ENCODE results near the gene CREB3L2. TPM values are rescaled to one million over a fixed set of nuclear protein-coding genes. Genes with fewer than 3 reads are reported as not detected.

CREB3L2 gene
- total and polyA plus RNA-seq, 2 of the 13 experiments (the other 11 are each of a cell fraction or from before 2014, with no cell fraction given): 22.1 to 41.1 TPM

GRCh38 chr7:137891016-137891655, 110.8 kb downstream of the CREB3L2 start (continued):
- TF ChIP-seq ZNF574 (CRISPR knock-in tag; IDR thresholded peaks at IDR 0.05) (no peak), ZNF678 (CRISPR knock-in tag; IDR thresholded peaks at IDR 0.05) (no peak), NCOA2 (CRISPR knock-in tag; IDR thresholded peaks at IDR 0.05) (no peak), ZNF33B (CRISPR knock-in tag; IDR thresholded peaks at IDR 0.05) (no peak), ZBTB40 (IDR thresholded peaks at IDR 0.05) (no peak), ZBTB40 (CRISPR knock-in tag; IDR thresholded peaks at IDR 0.05) (no peak), ZNF362 (CRISPR knock-in tag; IDR thresholded peaks at IDR 0.05; ENCODE audit: borderline replicate concordance) (peak; percentile 82; the same call in 1 of the 2 replicates), ZBTB14 (CRISPR knock-in tag; IDR thresholded peaks at IDR 0.05) (no peak), AHR (CRISPR knock-in tag; IDR thresholded peaks at IDR 0.05) (no peak), HMG20A (CRISPR knock-in tag; IDR thresholded peaks at IDR 0.05; ENCODE audit: borderline replicate concordance) (peak; percentile 47; the same call in 1 of the 2 replicates), ZNF879 (CRISPR knock-in tag; IDR thresholded peaks at IDR 0.05) (no peak), ZBTB3 (CRISPR knock-in tag; IDR thresholded peaks at IDR 0.05; ENCODE audit: borderline replicate concordance, low read depth) (no peak), PPARG (CRISPR knock-in tag; conservative IDR thresholded peaks at IDR 0.05) (no peak)
